ENCODE measurements around the gene KRTAP2-3.
"Not testable (repeated sequence)": the region's sequence is repeated elsewhere in the genome, so short reads cannot be mapped to it uniquely, and the experiment has no call there.

KRTAP2-3 gene, protein sequence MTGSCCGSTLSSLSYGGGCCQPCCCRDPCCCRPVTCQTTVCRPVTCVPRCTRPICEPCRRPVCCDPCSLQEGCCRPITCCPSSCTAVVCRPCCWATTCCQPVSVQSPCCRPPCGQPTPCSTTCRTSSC

DNA sequence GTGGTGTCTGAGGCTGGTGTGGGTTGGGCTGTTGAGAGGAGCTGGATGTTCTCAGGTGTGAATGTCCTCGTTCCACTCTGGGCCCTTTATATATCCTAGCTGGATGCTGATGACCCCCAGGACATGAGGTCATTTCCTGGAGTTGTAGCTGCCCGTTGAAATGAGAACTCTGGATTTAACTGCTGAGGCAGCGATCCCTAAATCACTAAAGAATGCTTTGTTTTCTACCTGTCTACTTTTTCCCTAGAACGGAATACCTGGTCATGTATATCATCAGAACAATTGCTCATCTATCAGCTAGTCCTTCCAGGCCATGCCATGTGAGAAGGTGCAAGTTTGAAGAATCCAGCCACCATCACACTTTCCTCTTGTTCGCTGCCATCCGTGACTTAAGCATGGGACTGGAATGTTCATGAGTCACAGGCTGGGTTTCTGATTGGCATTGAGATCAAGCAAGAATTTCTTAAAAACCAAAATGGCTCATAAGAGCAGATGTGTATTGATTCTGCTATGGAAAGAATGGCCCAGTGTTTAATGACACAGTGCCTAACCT is at the start of gene KRTAP2-3:
TSS of gene KRTAP2-3 (minus strand) at position 63 of the 553 bp plus-strand sequence. CDS start 64 bp downstream, outside the sequence.
- no peak for DNase-seq (ENCODE audit: low spot score)

- not testable (repeated sequence) for DNase-seq (ENCODE audit: low spot score)
These were observed 48.9 kb upstream of the KRTAP2-3 start for GRCh38 chr17:41108728-41109386.

DNA sequence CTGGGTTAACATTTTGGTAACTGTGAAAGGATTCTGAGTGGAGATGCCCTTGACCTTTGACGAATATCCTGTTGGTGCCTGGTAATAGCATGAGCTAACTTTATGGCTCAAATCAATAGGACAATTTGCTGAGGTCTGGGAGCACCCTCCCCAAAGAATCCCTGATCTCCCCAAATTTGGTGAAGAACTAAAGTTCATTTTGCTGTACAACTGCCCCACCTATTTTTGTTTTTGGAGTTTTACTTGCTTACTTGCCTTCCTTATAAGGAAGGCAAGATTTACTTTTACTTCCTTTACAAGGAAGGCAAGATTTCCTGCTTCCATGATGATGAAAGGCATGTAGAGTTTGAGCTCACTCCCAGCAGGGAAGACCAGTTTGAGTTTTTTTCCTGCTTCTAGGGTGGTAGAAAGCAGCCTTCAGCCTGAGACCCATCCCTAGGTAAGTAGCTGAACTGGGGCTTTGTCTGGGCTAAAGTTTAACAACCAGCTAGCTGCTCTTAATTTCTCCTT is 48.1 kb upstream of the KRTAP2-3 start:
- no peak for DNase-seq (ENCODE audit: low spot score)

GRCh38 chr17:41105347-41105746 is 45.4 kb upstream of the KRTAP2-3 start, which contains the start of gene KRTAP4-9:
Gene KRTAP4-9, plus strand, starts transcription at chr17:41105389. Its CDS starts 0 bp downstream, at chr17:41105389.
- not testable (repeated sequence) for DNase-seq (ENCODE audit: low spot score)

DNA sequence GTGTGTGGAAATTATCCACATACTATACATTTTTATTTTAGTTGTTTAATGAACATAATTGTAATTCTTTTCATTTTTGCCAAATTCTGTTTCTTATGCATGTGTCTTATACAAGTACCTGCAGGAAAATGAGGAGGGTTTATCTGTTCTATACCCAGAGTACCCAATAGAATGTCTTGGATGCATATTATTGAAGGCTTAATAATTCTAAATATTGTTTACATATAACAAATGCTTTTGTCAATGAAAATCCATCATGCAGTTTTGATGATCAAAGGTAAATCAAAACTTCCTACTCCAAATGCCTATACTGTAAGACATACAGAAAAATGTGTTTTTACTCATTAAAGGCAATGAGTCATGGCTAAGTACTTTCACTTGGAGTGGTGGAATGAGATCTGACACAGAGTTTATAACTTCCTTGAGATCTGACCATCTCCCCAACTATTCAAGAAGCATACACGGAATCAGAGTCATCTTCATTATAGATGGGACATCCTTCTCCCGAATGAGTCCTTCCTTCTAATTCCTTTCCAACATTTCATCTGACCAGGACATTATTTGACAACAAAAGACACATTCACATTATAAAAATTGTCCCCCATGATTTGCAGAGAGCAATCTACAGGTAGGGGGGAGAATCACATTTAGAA is 44.6 kb upstream of the KRTAP2-3 start:
- DNase-seq (ENCODE audit: low spot score): not testable (repeated sequence)

DNA sequence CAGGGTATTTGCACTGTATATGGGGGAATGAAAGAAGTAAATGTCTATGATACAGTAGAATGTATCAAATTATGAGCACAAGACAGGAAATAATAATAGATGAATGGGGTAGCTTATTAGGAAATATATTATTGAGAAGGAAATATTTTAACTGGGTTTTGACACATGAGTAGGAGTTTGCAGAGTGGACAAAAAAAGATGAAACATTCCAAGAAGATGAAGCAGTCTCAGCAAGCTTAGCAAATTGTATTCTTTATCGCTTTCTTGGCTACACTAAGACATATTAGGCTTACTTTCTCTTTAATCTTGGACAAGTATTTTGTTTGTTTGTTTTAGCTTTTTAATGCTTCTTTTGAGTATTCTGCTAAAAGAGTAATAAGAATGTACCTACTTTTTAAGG is 44.0 kb upstream of the KRTAP2-3 start:
- no peak for DNase-seq (ENCODE audit: low spot score)

DNA sequence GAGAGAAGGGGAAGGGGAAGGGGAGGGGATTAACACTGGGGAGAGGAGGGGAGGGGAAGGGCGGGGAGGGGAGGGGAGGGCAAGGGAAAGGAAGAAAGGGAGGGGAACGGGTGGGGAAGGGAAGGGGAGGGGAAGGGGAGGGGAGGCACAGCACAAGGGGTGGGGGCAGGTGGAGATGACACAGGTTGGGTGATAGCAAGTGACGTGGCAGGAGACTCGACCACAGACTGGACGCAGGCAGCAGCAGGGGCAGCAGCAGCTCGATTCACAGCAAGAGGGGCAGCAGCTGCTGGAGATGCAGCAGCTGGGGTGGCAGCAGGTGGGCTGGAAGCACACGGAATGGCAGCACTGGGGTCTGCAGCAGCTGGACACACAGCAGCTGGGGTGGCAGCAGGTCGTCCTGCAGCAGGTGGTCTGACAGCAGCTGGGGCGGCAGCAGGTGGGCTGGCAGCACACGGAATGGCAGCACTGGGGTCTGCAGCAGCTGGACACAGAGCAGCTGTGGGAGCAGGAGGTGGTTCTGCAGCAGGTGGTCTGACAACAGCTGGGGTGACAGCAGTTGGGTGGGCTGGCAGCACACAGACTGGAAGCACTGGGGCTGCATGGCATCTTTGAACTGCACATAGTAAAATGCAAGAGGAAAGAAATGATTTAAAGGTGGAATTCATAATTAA is 41.8 kb upstream of the KRTAP2-3 start, which contains the start of gene KRTAP4-16:
TSS of gene KRTAP4-16 (minus strand) at position 624 of the 674 bp plus-strand sequence. CDS start at position 624, 0 bp downstream.
- DNase-seq (ENCODE audit: low spot score): no peak

DNA sequence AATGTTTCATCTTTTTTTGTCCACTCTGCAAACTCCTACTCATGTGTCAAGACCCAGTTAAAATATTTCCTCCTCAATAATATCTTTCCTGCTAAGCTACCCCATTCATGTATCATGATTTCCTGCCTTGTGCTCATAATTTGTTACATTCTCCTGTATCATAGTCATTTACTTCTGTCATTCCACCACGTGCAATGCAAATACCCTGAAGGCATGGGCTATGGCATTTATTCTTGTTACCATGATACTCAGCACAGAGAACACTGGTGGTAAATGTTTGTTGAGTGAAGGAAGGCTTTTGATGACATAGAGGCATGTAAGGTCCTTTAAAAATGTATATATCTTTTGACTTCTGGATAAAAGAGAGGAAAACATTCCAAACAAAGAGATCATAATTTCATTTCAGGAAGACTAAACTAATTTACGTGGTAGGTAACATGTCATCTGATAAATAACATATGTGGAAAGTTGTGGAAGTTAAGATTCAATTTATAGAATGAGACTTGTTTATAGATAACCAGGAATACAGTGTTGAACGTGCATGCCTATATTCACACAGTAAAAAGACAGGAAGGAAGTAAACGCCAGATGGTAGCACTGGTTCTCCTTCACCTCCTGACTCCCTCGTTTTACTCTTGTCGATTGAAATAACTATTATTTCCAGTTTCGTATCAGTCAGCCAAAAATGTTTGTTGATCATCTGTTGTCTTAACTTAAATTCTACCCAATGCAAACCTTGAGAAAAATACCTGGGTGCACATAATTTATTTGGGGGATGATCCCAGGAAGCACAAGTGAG is 40.0 kb upstream of the KRTAP2-3 start:
- DNase-seq (ENCODE audit: low spot score): not testable (repeated sequence)

GRCh38 chr17:41098481-41098880 is 38.6 kb upstream of the KRTAP2-3 start:
- DNase-seq (ENCODE audit: low spot score): no peak

- no peak for DNase-seq (ENCODE audit: low spot score)
These were observed 38.1 kb upstream of the KRTAP2-3 start, which contains the start of gene KRTAP4-8 for GRCh38 chr17:41098042-41098441. Gene KRTAP4-8, minus strand, starts transcription at chr17:41098142. Its CDS starts 58 bp downstream, at chr17:41098084.

DNA sequence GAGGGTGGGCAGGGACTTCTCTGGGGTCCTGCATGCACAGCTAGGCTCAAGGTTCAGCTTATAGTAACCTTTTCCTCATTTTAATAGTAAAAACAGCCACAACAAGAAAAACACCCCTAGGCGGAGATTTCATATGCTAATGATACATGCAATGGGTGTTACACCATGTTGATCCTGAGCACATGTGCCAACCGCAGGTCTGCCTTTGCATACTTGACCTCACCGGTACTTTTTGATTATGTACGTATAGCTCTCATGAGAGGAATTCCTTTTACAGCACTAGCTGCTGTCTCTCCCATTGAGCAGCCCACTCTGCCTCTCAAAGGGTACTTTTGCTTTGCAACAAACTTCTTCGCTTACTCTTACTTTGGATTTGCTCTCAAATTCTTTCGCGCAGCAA is 36.1 kb upstream of the KRTAP2-3 start:
- DNase-seq (ENCODE audit: low spot score): no peak

GRCh38 chr17:41088760-41089352 is 28.9 kb upstream of the KRTAP2-3 start:
- not testable (repeated sequence) for DNase-seq (ENCODE audit: low spot score)

- DNase-seq (ENCODE audit: low spot score): not testable (repeated sequence)
These were observed 24.4 kb upstream of the KRTAP2-3 start, which contains the start of gene KRTAP4-7 for GRCh38 chr17:41084100-41084856. Gene KRTAP4-7, plus strand, starts transcription at chr17:41084150. Its CDS starts 57 bp downstream, at chr17:41084207.

GRCh38 chr17:41083427-41083826 is 23.5 kb upstream of the KRTAP2-3 start:
- not testable (repeated sequence) for DNase-seq (ENCODE audit: low spot score)

GRCh38 chr17:41082626-41083025 is 22.7 kb upstream of the KRTAP2-3 start:
- DNase-seq (ENCODE audit: low spot score): no peak

- no peak for DNase-seq (ENCODE audit: low spot score)
These were observed 16.9 kb upstream of the KRTAP2-3 start for GRCh38 chr17:41076788-41077187.

GRCh38 chr17:41073676-41074075 is 13.8 kb upstream of the KRTAP2-3 start:
- DNase-seq (ENCODE audit: low spot score): no peak

- DNase-seq (ENCODE audit: low spot score): no peak
These were observed 11.9 kb upstream of the KRTAP2-3 start for GRCh38 chr17:41071606-41072360.

DNA sequence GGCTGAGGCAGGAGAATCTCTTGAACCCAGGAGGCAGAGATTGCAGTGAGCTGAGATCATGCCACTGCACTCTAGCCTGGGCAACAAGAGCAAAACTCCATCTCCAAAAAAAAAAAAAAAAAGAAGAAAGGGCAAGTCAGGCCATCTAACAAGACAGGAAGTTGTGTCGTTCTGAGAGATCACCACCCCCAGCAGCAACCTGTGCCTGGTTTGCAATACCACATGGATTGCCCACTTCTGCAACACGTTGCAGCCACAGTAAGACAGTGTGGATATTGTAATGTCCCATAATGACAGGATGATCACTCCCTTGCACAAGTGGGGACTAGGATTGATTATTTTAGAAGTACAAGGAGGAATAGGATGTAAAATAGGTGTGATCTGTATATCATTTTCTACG is 9.1 kb upstream of the KRTAP2-3 start:
- no peak for DNase-seq (ENCODE audit: low spot score)
